Panc1 (cell line): ENCODE measurements around the gene PALB2. TPM values are rescaled to one million over a fixed set of nuclear protein-coding genes. Genes with fewer than 3 reads are reported as not detected.

Experiments
- ATAC-seq: fragments of 200-7000 bp; cut with Tn5 transposase; 2 replicates; pipeline ENCODE4 v1.9.1; 2020; ENCODE audit warnings: mild to moderate bottlenecking, moderate library complexity
- BruUV-seq: library from RNA; stranded (reverse); fragments of 400-500 nt; replicated peaks from 2 replicates; lab custom pipeline; 2021; lab: Mats Ljungman, UMichigan
- CTCF ChIA-PET: fragments of 300-600 bp; sonication (Branson Sonifier 250); formaldehyde crosslinking; loops from one replicate; lab custom pipeline; 2022; ENCODE audit warnings: antibody characterized with exemption; lab: Charles Lee
- POLR2A ChIA-PET: fragments of 300-600 bp; sonication (Branson Sonifier 250); formaldehyde crosslinking; loops from one replicate; lab custom pipeline; 2022; ENCODE audit warnings: antibody characterized with exemption; lab: Charles Lee
- DNase-seq: peaks from one replicate; pipeline ENCODE4 v3.0.0-alpha.2; 2010; ENCODE audit warnings: low read depth, low spot score
- H3K27ac ChIP-seq: 2 replicates; pipeline ENCODE4 v1.5.1; 2011; ENCODE audit warnings: mild to moderate bottlenecking, low read length, inconsistent platforms
- H3K27me3 ChIP-seq: fragments of 200-500 bp; sonication (Bioruptor generic); 2 replicates; pipeline ENCODE4 v1.6.0; 2014; ENCODE audit warnings: low read length, inconsistent platforms; ENCODE audit not compliant: control insufficient read depth, insufficient read depth
- H3K36me3 ChIP-seq: fragments of 200-500 bp; sonication (Bioruptor generic); 2 replicates; pipeline ENCODE4 v1.5.1; 2014; ENCODE audit warnings: inconsistent platforms, mild to moderate bottlenecking, low read length, moderate library complexity; ENCODE audit not compliant: control insufficient read depth, insufficient read depth
- H3K4me1 ChIP-seq: 2 replicates; pipeline ENCODE4 v1.5.1; 2011; ENCODE audit warnings: inconsistent platforms, mild to moderate bottlenecking, low read length, moderate library complexity; ENCODE audit not compliant: control insufficient read depth, insufficient read depth
- H3K4me3 ChIP-seq, 2 experiments: 2 replicates each; pipeline ENCODE4 v1.5.1; 2011 to 2012; ENCODE audit warnings: low read depth in 2 of 2, low read length in 2 of 2, mild to moderate bottlenecking in 2 of 2, inconsistent platforms in 1 of 2, moderate library complexity in 1 of 2
- H3K9me3 ChIP-seq: fragments of 200-500 bp; sonication (Bioruptor generic); 2 replicates; pipeline ENCODE4 v1.5.1; 2014; ENCODE audit warnings: low read depth, mild to moderate bottlenecking, inconsistent platforms, low read length, moderate library complexity; ENCODE audit not compliant: control insufficient read depth, insufficient read depth
- POLR2AphosphoS5 ChIP-seq: IDR thresholded peaks from 2 replicates; pipeline ENCODE4 v1.6.1; 2012; ENCODE audit warnings: mild to moderate bottlenecking, low read depth, low read length, moderate library complexity
- SIN3A ChIP-seq: IDR thresholded peaks from 2 replicates; pipeline ENCODE4 v1.6.1; 2012; ENCODE audit warnings: low read depth, mild to moderate bottlenecking, low read length, moderate library complexity, borderline replicate concordance; ENCODE audit not compliant: insufficient read depth
- TCF7L2 ChIP-seq: IDR thresholded peaks from 2 replicates; pipeline ENCODE4 v1.6.1; 2011; ENCODE audit warnings: mild to moderate bottlenecking, low read depth, low read length, inconsistent platforms
- in situ Hi-C: cut with HindIII; loops from 2 replicates; pipeline ENCODE4 v1.10.0; 2016; ENCODE audit warnings: low sequenced_read_pairs, low pct_unique_long_range_greater_than_20kb
- intact Hi-C: fragments of 100-400 bp; cut with micrococcal nuclease; formaldehyde crosslinking; loops from one replicate; pipeline ENCODE4 v1.10.0; 2022; ENCODE audit not compliant: unreplicated experiment
- total RNA-seq: library from RNA; stranded (reverse); gene quantifications from one replicate; pipeline ENCODE4 v1.2.1, GENCODE V29; 2021; ENCODE audit not compliant: unreplicated experiment
- TF ChIP-seq, protein P1 (sequence below): fragments of 450-650 bp; IDR thresholded peaks from 2 replicates; pipeline ENCODE4 v1.5.1; 2017; ENCODE audit warnings: mild to moderate bottlenecking
- TF ChIP-seq, protein P2 (sequence below), 2 experiments: IDR thresholded peaks; 2 replicates each; pipeline ENCODE4 v1.6.1; 2011 to 2012; ENCODE audit warnings: low read depth in 2 of 2, control low read depth in 1 of 2, low read length in 1 of 2, mild to moderate bottlenecking in 1 of 2, moderate library complexity in 1 of 2; ENCODE audit not compliant: insufficient read depth in 1 of 2

The PALB2 gene
- total RNA-seq, 1 experiment from 2014 or later: 21.7 TPM

DNA sequence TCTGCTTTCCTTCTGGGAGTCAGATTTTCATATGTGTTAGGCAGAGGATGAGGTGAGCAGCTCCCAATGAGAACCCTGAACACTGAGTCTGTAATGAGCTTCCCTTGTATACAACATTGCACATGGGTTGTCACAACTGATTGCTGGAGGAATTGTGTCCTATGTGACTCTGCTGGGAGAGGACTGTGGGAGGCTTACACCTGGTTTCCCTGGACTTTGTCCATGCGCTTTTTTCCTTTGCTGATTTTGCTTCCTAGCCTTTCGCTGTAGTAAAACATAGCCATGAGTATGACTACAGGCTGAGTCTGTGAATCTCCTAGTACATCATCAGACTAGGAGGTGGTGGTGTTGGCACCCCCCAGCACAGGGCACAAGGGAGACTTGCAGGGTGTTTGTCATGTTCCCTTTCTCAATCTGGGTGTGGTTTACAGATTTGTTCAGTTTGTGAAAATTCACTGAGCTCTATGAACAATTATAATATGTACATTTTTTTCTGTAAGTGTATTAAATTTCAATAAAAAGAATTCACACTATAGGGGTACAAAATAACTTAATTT lies 35.9 kb upstream of the PALB2 start:
- Histone ChIP-seq H3K4me1 (peaks cover 29% of the 10 kb centered on the region), H3K36me3 (peaks cover 15% of the 10 kb centered on the region), H3K9me3 (no peaks in the 10 kb centered on the region), H3K27me3 (no peaks in the 10 kb centered on the region), H3K27ac (peak overlapping the region; percentile 95; the same call in 1 of the 2 replicates), H3K4me3 (no peak overlapping the region)
- in situ Hi-C loops: no loop called here
- TF ChIP-seq, protein P1, sequence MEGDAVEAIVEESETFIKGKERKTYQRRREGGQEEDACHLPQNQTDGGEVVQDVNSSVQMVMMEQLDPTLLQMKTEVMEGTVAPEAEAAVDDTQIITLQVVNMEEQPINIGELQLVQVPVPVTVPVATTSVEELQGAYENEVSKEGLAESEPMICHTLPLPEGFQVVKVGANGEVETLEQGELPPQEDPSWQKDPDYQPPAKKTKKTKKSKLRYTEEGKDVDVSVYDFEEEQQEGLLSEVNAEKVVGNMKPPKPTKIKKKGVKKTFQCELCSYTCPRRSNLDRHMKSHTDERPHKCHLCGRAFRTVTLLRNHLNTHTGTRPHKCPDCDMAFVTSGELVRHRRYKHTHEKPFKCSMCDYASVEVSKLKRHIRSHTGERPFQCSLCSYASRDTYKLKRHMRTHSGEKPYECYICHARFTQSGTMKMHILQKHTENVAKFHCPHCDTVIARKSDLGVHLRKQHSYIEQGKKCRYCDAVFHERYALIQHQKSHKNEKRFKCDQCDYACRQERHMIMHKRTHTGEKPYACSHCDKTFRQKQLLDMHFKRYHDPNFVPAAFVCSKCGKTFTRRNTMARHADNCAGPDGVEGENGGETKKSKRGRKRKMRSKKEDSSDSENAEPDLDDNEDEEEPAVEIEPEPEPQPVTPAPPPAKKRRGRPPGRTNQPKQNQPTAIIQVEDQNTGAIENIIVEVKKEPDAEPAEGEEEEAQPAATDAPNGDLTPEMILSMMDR: no peak
- TF ChIP-seq, protein P2, sequence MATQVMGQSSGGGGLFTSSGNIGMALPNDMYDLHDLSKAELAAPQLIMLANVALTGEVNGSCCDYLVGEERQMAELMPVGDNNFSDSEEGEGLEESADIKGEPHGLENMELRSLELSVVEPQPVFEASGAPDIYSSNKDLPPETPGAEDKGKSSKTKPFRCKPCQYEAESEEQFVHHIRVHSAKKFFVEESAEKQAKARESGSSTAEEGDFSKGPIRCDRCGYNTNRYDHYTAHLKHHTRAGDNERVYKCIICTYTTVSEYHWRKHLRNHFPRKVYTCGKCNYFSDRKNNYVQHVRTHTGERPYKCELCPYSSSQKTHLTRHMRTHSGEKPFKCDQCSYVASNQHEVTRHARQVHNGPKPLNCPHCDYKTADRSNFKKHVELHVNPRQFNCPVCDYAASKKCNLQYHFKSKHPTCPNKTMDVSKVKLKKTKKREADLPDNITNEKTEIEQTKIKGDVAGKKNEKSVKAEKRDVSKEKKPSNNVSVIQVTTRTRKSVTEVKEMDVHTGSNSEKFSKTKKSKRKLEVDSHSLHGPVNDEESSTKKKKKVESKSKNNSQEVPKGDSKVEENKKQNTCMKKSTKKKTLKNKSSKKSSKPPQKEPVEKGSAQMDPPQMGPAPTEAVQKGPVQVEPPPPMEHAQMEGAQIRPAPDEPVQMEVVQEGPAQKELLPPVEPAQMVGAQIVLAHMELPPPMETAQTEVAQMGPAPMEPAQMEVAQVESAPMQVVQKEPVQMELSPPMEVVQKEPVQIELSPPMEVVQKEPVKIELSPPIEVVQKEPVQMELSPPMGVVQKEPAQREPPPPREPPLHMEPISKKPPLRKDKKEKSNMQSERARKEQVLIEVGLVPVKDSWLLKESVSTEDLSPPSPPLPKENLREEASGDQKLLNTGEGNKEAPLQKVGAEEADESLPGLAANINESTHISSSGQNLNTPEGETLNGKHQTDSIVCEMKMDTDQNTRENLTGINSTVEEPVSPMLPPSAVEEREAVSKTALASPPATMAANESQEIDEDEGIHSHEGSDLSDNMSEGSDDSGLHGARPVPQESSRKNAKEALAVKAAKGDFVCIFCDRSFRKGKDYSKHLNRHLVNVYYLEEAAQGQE (IDR thresholded peaks at IDR 0.05; ENCODE audit: insufficient read depth in 1 of 2, low read depth in 2 of 2, low read length in 1 of 2): no peak
- no peak for TF ChIP-seq POLR2AphosphoS5
- no peak for TF ChIP-seq TCF7L2
- no peak for TF ChIP-seq SIN3A
- ChIA-PET CTCF (no interaction called here), POLR2A (no interaction called here)
- ATAC-seq (no peak), DNase-seq (no peak)
- BruUV-seq: no TSS peak
- intact Hi-C loops: no loop called here

DNA sequence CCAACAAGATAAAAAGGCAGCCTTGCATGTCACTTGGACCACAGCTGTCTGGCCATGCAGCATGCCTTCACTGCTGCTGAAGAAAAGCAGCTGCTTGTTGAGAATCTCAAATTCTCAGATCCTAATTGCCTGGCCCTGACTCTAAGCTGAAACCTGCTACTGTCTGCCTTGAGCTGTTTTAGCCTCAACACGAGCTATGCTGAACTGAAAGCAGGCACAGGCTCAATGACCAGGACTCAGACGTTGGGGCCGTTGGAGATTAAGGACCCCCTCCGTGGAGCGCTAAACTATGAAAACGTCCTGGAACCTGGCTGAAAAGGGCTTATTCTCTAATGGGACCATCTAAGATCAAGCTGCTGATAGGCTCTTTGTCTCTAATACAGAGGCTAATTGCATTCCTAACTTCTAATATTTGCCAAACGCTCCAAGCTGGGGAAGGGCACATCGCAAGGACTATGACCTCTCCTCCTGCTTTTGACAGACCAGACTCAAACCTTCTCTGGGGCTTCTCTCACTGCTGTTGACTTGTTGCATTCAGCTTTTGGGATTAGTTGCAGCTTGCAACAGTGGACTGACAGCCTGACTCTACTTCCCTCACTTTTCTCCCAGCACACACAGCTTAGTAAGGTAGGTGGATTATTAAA lies 33.0 kb upstream of the PALB2 start:
- ChIA-PET POLR2A (no interaction called here), CTCF (no interaction called here)
- Histone ChIP-seq H3K4me3 (no peak overlapping the region), H3K27ac (no peak overlapping the region), H3K4me1 (peaks cover 14% of the 10 kb centered on the region), H3K36me3 (peaks cover under 1% of the 10 kb centered on the region; the same call in 1 of the 2 replicates), H3K27me3 (no peaks in the 10 kb centered on the region), H3K9me3 (no peaks in the 10 kb centered on the region)
- TF ChIP-seq SIN3A (no peak), TCF7L2 (no peak), POLR2AphosphoS5 (no peak)
- TF ChIP-seq, protein P2 (IDR thresholded peaks at IDR 0.05; ENCODE audit: insufficient read depth in 1 of 2, low read depth in 2 of 2, low read length in 1 of 2): no peak
- TF ChIP-seq, protein P1: no peak
- in situ Hi-C loops: no loop called here
- ATAC-seq (no peak), DNase-seq (no peak)
- BruUV-seq: no TSS peak
- intact Hi-C loops: no loop called here
